Measurements from ENCODE around the gene ITGB2.

- TF ChIP-seq CTCF (IDR thresholded peaks at IDR 0.05) = no peak
- TF ChIP-seq POLR2A (IDR thresholded peaks at IDR 0.05) = no peak
Measured at GRCh38 chr21:44836666-44837471, 83.8 kb downstream of the ITGB2 start.

Data from heart left ventricle (tissue), 13 donors.